HepG2 (cell line): ENCODE results near the gene MOG. TPM values are rescaled to one million over a fixed set of nuclear protein-coding genes. Genes with fewer than 3 reads are reported as not detected.
A peak's percentile ranks its signal among the peaks of the same experiment; 100 is the strongest.

ENCODE experiments used
- CAMTA2 ChIP-seq: sonication (generic); formaldehyde crosslinking; IDR thresholded peaks from 2 replicates; pipeline ENCODE4 v1.4.0; 2020; ENCODE audit warnings: mild to moderate bottlenecking, missing genetic modification reagents, borderline replicate concordance
- CC2D1A ChIP-seq: sonication (generic); formaldehyde crosslinking; IDR thresholded peaks from 2 replicates; pipeline ENCODE4 v1.8.1; 2023; ENCODE audit warnings: mild to moderate bottlenecking, missing genetic modification reagents
- CCAR2 ChIP-seq: fragments of 200-400 bp; formaldehyde crosslinking; optimal IDR thresholded peaks from 2 replicates; pipeline ENCODE3; 2018; ENCODE audit warnings: low read depth, mild to moderate bottlenecking, low read length, moderate library complexity
- CCDC6 ChIP-seq: sonication (generic); formaldehyde crosslinking; IDR thresholded peaks from 2 replicates; pipeline ENCODE4 v1.8.1; 2022; ENCODE audit warnings: mild to moderate bottlenecking, missing genetic modification reagents, moderate library complexity
- KLF15 ChIP-seq: sonication (generic); formaldehyde crosslinking; IDR thresholded peaks from 2 replicates; pipeline ENCODE4 v1.8.1; 2023; ENCODE audit warnings: borderline replicate concordance, mild to moderate bottlenecking, inconsistent platforms, missing genetic modification reagents, mixed read lengths
- MTF2 ChIP-seq: sonication (generic); formaldehyde crosslinking; IDR thresholded peaks from 2 replicates; pipeline ENCODE4 v1.5.0; 2020; ENCODE audit warnings: missing genetic modification reagents, borderline replicate concordance
- RFX5 ChIP-seq: IDR thresholded peaks from 2 replicates; pipeline ENCODE4 v1.6.1; 2011; ENCODE audit warnings: low read depth, low read length, improper control_type of control experiment
- RFXANK ChIP-seq: IDR thresholded peaks from 2 replicates; pipeline ENCODE4 v1.6.1; 2016
- SIN3B ChIP-seq: fragments of 150-350 bp; IDR thresholded peaks from 2 replicates; pipeline ENCODE4 v1.6.1; 2014; ENCODE audit warnings: low read length
- SPEN ChIP-seq: sonication (generic); formaldehyde crosslinking; IDR thresholded peaks from 2 replicates; pipeline ENCODE4 v1.5.1; 2020; ENCODE audit warnings: low read depth, mild to moderate bottlenecking, missing genetic modification reagents
- STAT6 ChIP-seq: sonication (generic); formaldehyde crosslinking; IDR thresholded peaks from 2 replicates; pipeline ENCODE4 v1.4.0; 2020; ENCODE audit warnings: missing genetic modification reagents, mild to moderate bottlenecking, borderline replicate concordance
- TEAD3 ChIP-seq: optimal IDR thresholded peaks from 2 replicates; pipeline ENCODE3; 2016; ENCODE audit warnings: borderline replicate concordance
- TP53 ChIP-seq: sonication (generic); formaldehyde crosslinking; conservative IDR thresholded peaks from 2 replicates; pipeline ENCODE4 v1.4.0; 2020; ENCODE audit warnings: missing genetic modification reagents
- ZKSCAN8 ChIP-seq: IDR thresholded peaks from 2 replicates; pipeline ENCODE4 v1.6.1; 2016; ENCODE audit warnings: borderline replicate concordance, missing genetic modification reagents, missing compliant biosample characterization
- ZNF264 ChIP-seq: sonication (generic); formaldehyde crosslinking; IDR thresholded peaks from 2 replicates; pipeline ENCODE4 v1.4.0; 2020; ENCODE audit warnings: missing genetic modification reagents
- ZNF292 ChIP-seq: sonication (generic); formaldehyde crosslinking; IDR thresholded peaks from 2 replicates; pipeline ENCODE4 v1.8.1; 2022; ENCODE audit warnings: mild to moderate bottlenecking, low read depth, missing genetic modification reagents, borderline replicate concordance
- ZNF326 ChIP-seq: sonication (generic); formaldehyde crosslinking; IDR thresholded peaks from 2 replicates; pipeline ENCODE4 v1.4.0; 2020; ENCODE audit warnings: missing genetic modification reagents, borderline replicate concordance
- ZNF501 ChIP-seq: sonication (generic); formaldehyde crosslinking; IDR thresholded peaks from 2 replicates; pipeline ENCODE4 v1.5.1; 2020; ENCODE audit warnings: mild to moderate bottlenecking, moderate library complexity, missing genetic modification reagents
- ZNF503 ChIP-seq: sonication (generic); formaldehyde crosslinking; IDR thresholded peaks from 2 replicates; pipeline ENCODE4 v1.4.0; 2020; ENCODE audit warnings: missing genetic modification reagents
- ZNF547 ChIP-seq: sonication (generic); formaldehyde crosslinking; IDR thresholded peaks from 2 replicates; pipeline ENCODE4 v1.5.1; 2020; ENCODE audit warnings: mild to moderate bottlenecking, missing genetic modification reagents
- ZNF713 ChIP-seq: sonication (generic); formaldehyde crosslinking; IDR thresholded peaks from 2 replicates; pipeline ENCODE4 v1.4.0; 2020; ENCODE audit warnings: mild to moderate bottlenecking, missing genetic modification reagents
- ZNF724P ChIP-seq: sonication (generic); formaldehyde crosslinking; IDR thresholded peaks from 2 replicates; pipeline ENCODE4 v1.8.0; 2022; ENCODE audit warnings: missing genetic modification reagents, borderline replicate concordance
- ZNF740 ChIP-seq: sonication (generic); formaldehyde crosslinking; IDR thresholded peaks from 2 replicates; pipeline ENCODE4 v1.4.0; 2020; ENCODE audit warnings: missing genetic modification reagents
- ZNF75D ChIP-seq: sonication (generic); formaldehyde crosslinking; IDR thresholded peaks from 2 replicates; pipeline ENCODE4 v1.8.1; 2023; ENCODE audit warnings: missing genetic modification reagents, mild to moderate bottlenecking, borderline replicate concordance
- polyA plus RNA-seq, 8 experiments: library from polyadenylated mRNA; depleted of rRNA in 3 of 8; stranded (reverse) in 7 of 8; unstranded in 1 of 8; fragments of >200 nt; fragmentation: Illumina TruSeq in 4 of 8; extraction: Trizol in 4 of 8; gene quantifications; 2 replicates each; pipeline versions ENCODE4 v1.2.1 to v1.2.3, GENCODE V29; 2011 to 2016; ENCODE audit warnings: low read depth in 4 of 8, missing spikeins in 1 of 8, mixed read lengths in 1 of 8; ENCODE audit not compliant: insufficient read depth in 1 of 8
- total RNA-seq, 5 experiments: library from RNA; depleted of rRNA; stranded (reverse); fragments of >200 nt; fragmentation: Illumina TruSeq; extraction: Trizol; gene quantifications; 2 replicates each; pipeline ENCODE4 v1.2.3, GENCODE V29; 2016; ENCODE audit warnings: low read depth in 1 of 5
- TF ChIP-seq, protein P1 (sequence below): IDR thresholded peaks from 2 replicates; pipeline ENCODE4 v1.6.1; 2016

The MOG gene
- total and polyA plus RNA-seq, 2 of the 13 experiments (the other 11 are each of a cell fraction or from before 2014, with no cell fraction given) = not detected

GRCh38 chr6:29647927-29648642 is 8.8 kb upstream of the MOG start (continued):
- TF ChIP-seq, protein P1, sequence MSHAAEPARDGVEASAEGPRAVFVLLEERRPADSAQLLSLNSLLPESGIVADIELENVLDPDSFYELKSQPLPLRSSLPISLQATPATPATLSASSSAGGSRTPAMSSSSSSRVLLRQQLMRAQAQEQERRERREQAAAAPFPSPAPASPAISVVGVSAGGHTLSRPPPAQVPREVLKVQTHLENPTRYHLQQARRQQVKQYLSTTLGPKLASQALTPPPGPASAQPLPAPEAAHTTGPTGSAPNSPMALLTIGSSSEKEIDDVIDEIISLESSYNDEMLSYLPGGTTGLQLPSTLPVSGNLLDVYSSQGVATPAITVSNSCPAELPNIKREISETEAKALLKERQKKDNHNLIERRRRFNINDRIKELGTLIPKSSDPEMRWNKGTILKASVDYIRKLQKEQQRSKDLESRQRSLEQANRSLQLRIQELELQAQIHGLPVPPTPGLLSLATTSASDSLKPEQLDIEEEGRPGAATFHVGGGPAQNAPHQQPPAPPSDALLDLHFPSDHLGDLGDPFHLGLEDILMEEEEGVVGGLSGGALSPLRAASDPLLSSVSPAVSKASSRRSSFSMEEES = no peak
- no peak for TF ChIP-seq MTF2
- TF ChIP-seq CC2D1A = no peak
- TF ChIP-seq ZNF503 = no peak
- TF ChIP-seq KLF15 = no peak
- TF ChIP-seq ZNF724P (CRISPR knock-in tag) = no peak
- no peak for TF ChIP-seq SIN3B
- peak; percentile 58; the same call in 1 of the 2 replicates for TF ChIP-seq RFX5
- no peak for TF ChIP-seq ZNF501 (CRISPR knock-in tag)
- TF ChIP-seq CCDC6 (CRISPR knock-in tag) = no peak
- TF ChIP-seq ZKSCAN8 (CRISPR knock-in tag) = no peak
- TF ChIP-seq ZNF547 (CRISPR knock-in tag) = no peak
- no peak for TF ChIP-seq ZNF75D (CRISPR knock-in tag)
- TF ChIP-seq TP53 (CRISPR knock-in tag) = no peak
- no peak for TF ChIP-seq ZNF326 (CRISPR knock-in tag)
- TF ChIP-seq RFXANK (CRISPR knock-in tag) = peak; percentile 82; the same call in 1 of the 2 replicates
- no peak for TF ChIP-seq CAMTA2 (CRISPR knock-in tag)
- peak; percentile 32 for TF ChIP-seq TEAD3
- TF ChIP-seq ZNF713 (CRISPR knock-in tag) = no peak
- TF ChIP-seq ZNF292 = no peak
- TF ChIP-seq ZNF264 = no peak
- TF ChIP-seq SPEN (CRISPR knock-in tag) = no peak
- TF ChIP-seq CCAR2 = no peak
- TF ChIP-seq STAT6 (CRISPR knock-in tag) = no peak
- TF ChIP-seq ZNF740 (CRISPR knock-in tag) = no peak
